ENCODE data around the gene CASK.
"Not testable (repeated sequence)": the region's sequence is repeated elsewhere in the genome, so short reads cannot be mapped to it uniquely, and the experiment has no call there.

Gene CASK

GRCh38 chrX:41607264-41607832, 316.0 kb downstream of the CASK start:
- no peak for DNase-seq

DNA sequence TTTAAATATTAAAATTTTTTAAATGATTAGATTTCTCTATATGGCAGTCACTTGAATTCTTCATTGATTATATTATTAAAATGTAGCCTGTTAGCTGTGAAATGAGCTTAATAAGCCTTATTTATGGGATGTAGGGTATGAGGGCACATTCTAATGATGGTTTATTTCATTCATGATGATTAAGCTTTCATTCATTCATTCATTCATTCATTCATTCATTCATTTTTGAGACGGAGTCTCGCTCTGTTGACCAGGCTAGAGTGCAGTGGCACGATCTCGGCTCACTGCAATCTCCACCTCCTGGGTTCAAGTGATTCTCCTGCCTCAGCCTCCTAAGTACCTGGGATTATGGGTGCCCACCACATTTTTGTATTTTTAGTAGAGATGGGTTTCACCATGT, 317.3 kb downstream of the CASK start:
- not testable (repeated sequence) for DNase-seq

DNA sequence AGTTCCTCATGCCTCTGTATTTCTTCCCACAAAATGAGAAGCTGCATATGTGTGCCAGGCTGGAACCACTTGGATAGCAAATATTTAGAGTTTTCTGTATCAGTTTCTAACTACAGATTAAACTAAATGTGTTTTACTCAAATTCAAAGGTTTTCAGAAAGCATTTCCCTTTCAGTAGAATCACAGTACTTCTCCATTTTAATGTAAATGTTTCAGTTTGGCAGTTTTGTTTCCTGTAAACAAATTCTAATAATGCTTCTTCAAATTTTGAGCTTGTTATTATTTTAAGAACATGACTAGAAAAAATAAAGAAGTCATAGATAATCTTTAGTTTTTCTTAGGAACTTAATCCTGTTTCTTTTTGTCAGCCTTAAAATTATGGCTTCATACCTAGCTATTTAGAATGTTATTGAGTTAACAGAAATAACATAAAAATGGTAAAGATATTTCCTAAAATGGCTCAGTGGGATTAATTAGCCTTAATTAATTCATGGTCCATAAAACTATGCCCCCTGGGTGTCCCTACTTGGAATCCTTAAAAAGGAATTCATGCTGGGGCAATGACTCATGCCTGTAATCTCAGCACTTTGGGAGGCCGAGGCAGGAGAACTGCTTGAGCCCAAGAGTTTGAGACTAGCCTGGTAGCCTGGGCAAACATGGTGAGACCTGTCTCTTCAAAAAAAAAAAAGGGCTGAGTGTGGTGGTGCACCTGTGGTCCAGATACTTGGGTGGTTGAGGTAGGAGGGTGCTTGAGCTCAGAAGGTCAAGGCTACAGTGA, 318.4 kb downstream of the CASK start:
- no peak for DNase-seq

- no peak for DNase-seq
These were observed 319.2 kb downstream of the CASK start for GRCh38 chrX:41604177-41604576.

- no peak for DNase-seq
These were observed 319.8 kb downstream of the CASK start for GRCh38 chrX:41603596-41603995.

DNA sequence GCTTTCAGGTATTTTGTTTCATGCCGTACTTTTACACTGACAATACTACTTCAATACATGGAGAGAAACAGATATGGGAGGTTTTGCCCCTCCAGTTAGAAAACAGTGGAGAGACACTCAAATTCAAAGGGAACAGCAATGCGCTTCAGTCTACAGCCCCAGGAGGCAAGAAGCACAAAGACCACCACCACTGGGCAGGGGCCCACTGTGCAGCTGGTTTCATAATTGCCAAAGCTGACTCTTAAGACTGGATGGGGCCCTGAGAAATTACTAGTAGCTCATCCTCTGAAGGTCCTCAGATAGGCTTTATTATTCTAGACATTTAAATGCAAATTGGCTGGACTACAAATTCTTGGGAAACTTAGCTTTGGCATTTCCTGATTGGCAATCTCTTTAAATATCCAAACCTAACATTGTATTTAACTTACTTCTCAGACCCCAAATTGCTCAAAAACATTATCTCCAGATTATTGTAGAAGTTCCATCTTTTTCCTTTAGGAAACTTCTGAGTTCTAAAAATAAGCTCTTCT, 320.5 kb downstream of the CASK start:
- no peak for DNase-seq

GRCh38 chrX:41600291-41600690, 323.1 kb downstream of the CASK start:
- DNase-seq = no peak

DNA sequence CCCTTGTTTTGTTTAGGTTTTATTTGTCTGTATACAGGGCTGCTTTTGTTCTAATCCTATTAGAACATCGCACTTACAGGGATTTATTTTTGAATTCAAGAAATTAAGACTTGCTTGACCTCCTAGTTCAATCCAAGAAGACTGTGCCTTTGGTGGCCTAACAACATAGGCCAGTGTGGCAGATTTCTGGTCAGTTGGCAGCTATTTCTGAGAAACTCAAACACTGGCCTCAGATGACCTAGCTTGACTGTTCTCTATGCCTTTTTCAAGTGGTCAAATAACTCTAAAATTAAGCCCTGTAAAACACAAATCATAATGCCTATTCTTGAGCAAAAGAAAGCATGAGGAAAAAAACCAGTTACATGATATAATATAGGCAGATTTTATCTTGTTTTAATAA, 323.8 kb downstream of the CASK start:
- DNase-seq = no peak

- DNase-seq = no peak
These were observed 326.8 kb downstream of the CASK start for GRCh38 chrX:41596596-41596995.

DNA sequence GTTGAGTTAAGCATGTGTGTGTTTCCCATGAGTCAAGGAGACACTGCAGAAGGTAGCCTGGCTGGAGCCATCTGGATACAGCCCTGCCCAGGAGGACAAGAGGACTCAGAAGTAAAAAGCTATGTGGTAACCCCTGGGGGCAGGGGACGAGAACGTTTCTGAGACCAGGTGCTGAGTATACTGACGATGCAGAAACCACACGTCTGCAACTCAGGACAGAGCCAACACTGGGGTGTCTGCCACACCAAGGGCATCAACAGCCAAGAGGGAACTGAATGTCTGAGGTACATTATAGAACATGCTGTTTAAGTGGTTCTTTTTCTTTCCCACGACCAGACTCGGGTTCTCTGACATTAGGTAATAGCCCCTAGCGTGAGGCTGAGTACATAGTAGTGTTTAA, 328.7 kb downstream of the CASK start:
- no peak for DNase-seq

DNA sequence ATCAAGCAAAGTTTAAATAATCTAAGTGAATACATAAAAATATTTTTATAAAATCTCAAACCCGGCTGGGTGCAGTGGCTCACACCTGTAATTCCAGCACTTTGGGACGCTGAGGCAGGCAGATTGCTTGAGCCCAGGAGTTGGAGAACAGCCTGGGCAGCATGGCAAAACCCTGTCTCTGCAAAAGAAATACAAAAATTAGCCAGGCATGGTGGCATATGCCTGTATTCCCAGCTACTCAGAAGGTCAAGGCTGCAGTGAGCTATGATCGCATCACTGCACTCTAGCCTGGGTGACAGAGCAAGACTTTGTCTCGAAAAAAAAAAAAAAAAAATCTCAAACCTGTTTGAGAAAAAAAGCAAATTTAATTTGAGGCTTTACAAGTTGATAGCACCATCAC, 331.4 kb downstream of the CASK start:
- no peak for DNase-seq

GRCh38 chrX:41590641-41591040, 332.7 kb downstream of the CASK start:
- DNase-seq = no peak

DNA sequence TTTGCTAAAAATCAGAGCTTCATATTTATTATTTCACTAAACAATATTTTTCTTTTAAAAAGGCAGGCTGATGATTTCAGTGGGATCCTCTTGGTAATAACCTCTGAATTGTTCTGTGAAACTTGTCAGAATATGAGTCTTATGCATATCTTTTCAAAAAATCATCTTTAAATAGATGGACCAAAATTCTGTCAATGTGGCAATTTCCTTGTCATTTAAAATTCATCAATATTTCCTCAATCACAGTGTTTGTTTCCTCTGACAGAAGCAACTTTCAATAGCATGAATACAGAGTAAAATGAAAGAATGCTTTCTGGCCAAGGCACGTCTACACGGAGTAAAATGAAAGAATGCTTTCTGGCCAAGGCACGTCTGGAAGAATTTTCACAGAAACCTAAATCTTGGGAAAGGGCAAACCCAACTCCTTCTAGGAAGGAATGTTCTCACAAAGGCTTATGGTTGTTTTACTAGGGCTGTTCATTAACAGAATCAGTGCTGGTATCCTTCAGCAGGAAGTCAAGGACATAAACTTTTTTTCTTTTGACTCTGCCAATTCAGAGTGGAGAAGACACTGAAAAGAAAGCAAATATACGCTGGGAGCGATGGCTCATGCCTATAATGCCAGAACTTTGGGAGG, 333.6 kb downstream of the CASK start:
- no peak for DNase-seq

- no peak for DNase-seq
These were observed 335.1 kb downstream of the CASK start for GRCh38 chrX:41588271-41588670.

- DNase-seq = peak; percentile 24
These were observed 342.8 kb downstream of the CASK start for GRCh38 chrX:41580423-41581064.

DNA sequence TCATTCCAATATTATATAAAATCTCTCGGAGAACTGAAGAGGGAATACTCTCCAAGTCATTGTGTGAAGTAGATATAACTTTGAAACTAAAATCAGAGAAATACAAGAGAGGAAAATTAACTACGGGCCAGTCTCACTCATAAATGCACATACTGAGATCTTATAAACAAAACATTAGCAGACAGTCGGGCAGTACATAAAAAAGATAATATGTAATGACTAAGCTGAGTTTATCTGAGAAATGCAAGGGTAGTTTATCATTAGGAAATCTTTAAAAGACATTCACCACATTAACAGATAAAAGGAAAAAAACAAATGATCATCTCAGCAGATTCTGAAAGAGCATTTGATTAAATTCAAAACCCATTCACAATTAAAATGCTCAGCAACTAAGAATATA, 359.5 kb downstream of the CASK start:
- no peak for DNase-seq

DNA sequence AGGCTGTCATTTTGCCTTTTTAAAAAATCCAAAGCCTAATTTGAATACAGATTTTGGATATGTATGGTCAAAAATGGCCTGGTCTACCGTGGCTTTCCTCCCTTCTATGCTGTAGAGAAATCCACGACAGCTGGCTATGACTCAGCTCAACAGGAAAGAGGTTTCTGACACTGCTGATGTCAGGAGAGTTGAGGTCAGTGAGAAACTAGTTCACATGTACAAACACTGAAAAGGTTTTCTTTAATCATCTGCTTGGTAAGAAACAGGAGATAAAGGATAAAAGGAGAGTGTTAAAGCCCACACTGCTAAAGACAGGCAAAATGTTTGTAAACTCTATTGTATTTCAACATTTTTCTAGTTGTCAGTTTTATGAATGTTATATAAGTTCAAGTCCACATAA, 362.3 kb downstream of the CASK start:
- DNase-seq = peak; percentile 57

- peak; percentile 31 for DNase-seq
These were observed 363.9 kb downstream of the CASK start for GRCh38 chrX:41559235-41560052.

GRCh38 chrX:41558531-41558930, 364.8 kb downstream of the CASK start:
- peak; percentile 35 for DNase-seq

GRCh38 chrX:41556958-41557357, 366.4 kb downstream of the CASK start:
- peak; percentile 50 for DNase-seq

- DNase-seq = no peak
These were observed 369.7 kb downstream of the CASK start for GRCh38 chrX:41553688-41554087.

DNA sequence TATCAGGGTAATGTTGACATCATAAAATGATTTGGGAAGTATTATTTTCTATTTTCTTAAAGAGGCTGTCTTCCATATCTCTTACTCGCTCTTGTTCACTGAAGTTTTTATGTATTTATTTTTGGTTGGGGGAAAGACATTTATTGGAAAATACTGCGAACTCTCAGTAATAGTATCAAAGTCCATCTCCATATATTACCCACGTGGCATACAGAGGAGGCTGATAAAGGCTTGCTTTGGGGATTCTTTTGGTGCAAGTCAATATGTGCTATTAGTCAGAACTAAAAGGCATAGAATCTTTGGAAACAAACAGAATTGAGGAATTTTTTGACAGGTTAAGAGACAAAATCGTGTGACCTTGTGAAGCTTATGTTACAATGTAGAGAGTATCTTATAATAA, 374.9 kb downstream of the CASK start:
- DNase-seq = no peak

DNA sequence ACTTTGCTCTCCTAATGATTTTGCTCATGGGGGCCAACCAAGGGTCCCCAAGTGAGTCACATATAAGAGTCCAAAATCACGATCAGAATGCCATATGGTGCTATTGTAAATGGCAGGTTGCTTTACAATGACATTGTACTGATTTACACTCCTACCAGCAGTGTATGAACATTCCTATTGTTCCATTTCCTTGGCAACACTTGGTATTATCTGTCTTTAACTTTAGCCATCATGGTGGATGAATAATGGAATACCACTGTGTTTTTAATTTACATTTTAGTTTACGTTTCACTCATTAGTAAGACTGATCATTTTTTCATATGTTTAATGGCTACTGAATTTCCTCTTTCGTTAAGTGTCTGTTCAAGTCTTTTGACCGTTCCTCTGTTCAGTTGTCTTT, 379.7 kb downstream of the CASK start:
- no peak for DNase-seq

Measured in CD4-positive, alpha-beta T cell treated with Interleukin-21 for 1 hour (primary cell).